Renal cortex interstitium (tissue), 11 donors: ENCODE data around the gene LINGO4. TPM values are rescaled to one million over a fixed set of nuclear protein-coding genes. Genes with fewer than 3 reads are reported as not detected.

Experiments used
- DNase-seq, 11 donors: peaks; one replicate each; pipeline ENCODE4 v3.0.0-alpha.2; 2013; ENCODE audit warnings: low read depth in 9 of 11, low spot score in 4 of 11; ENCODE audit errors: extremely low read depth in 1 of 11
- polyA plus RNA-seq, 3 donors: library from polyadenylated mRNA; unstranded; fragments of 120-200 nt; gene quantifications; one replicate each; pipeline ENCODE4 v1.2.1, GENCODE V29; 2013; ENCODE audit not compliant: insufficient read length in 3 of 3

LINGO4 gene
- polyA plus RNA-seq, 3 donors: 0.03 TPM; not detected in 2

DNA sequence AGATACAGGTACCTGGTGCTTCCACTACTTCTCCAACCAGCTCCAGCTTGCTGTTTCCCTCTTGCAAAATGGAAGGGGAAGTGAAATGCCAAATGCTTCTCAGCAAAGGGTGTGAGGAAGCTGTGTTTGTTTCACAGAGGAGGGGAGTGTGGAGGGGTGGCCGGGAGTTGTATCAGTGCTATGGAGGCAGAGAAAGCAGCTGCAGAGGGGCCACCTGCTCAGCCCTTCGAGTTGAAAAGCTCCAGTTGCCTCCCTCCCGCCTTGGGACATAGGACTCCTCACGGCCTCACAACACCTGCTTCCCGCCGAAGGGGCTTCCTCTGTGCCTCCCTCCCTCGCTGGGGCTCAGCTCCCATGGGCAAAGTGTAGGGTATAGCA, 12.1 kb upstream of the LINGO4 start:
- DNase-seq: no peak

DNA sequence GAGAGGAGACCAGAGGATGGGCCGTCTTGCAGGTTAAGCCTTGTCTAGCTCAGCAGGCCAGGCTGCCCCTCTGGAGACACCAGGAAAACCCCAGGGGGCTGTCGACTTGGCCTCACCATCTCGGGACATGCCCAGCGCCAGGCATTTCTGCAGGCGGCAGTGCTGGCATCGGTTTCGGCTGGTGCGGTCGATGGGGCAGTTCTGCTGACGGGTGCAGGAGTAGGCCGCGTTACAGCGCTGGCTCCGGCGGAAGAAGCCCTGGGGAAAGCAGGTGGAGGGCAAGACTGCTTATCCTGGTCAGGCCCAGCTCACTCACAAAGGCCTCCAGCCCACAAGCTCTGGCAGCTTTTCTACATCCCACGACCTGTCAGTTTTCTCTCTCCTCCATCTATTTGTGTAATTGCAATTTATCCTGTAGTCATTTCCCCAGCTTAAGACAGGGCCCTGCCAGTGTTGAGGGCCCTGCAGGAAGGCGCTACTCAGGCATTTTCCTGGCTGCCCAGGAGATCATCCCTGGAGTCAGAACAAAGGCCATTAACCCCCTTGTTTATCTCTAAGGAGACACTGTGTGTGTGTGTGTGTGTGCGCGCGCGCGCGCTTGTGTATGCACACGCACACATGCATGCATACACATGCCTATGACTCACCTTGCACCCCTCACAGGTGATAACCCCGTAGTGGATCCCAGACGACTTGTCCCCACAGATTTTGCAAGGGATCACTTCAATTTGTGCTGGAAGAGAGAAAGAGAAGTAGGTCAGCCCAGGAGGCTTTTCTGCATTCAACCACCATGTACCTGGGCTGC, 11.5 kb upstream of the LINGO4 start:
- DNase-seq: no peak

DNA sequence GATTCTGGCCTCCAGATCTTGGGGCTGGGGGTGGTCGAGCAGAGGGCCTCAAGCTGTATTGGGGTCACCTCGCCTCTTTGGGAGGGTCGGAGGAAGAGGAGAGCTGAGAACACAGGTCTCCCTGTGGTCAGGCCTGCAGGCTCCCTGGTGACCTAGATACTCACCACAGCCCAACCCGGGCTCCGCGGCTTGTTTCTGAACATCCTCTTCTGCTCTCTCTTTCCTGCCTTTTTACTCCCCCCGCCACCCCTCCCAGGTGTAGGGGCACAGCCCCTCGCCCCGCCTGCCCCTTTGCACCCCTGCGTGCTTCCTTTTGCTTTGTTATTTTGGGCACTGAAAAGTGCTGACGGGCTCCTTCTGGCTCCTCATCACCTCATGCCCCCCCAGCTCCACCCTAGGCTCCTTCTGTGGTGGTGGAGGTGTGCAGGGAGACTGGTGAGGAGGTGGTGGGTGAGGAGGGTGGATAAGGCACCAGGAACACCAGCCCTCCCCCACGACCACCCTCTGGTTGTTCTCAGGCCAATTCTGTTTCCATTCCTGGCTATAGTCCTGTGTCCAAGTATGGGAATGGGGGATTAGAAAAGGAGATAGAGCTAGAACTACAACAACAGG, 10.6 kb upstream of the LINGO4 start:
- DNase-seq: no peak

- DNase-seq: no peak
These were observed 9.8 kb upstream of the LINGO4 start for GRCh38 chr1:151814971-151815545.

DNA sequence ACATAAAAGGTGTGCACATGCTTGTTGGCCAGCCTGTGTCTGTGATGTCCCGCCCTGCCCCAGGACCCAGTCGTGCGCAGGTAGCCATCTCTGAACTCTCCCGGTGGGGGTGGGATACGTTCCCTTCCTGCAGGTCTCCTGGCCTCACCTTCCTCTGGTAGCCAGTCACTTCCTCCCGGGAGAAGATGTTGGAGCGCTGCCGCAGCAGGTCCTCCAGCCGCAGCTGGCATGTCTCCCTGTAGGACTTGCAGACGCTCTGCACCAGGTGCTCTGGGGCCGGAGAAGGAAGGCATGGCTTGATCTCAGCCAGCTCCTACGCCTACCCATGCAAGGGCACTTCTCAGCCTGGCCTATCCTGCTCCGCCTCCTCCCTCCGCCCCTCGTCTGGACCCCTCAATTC, 9.2 kb upstream of the LINGO4 start:
- DNase-seq: no peak

DNA sequence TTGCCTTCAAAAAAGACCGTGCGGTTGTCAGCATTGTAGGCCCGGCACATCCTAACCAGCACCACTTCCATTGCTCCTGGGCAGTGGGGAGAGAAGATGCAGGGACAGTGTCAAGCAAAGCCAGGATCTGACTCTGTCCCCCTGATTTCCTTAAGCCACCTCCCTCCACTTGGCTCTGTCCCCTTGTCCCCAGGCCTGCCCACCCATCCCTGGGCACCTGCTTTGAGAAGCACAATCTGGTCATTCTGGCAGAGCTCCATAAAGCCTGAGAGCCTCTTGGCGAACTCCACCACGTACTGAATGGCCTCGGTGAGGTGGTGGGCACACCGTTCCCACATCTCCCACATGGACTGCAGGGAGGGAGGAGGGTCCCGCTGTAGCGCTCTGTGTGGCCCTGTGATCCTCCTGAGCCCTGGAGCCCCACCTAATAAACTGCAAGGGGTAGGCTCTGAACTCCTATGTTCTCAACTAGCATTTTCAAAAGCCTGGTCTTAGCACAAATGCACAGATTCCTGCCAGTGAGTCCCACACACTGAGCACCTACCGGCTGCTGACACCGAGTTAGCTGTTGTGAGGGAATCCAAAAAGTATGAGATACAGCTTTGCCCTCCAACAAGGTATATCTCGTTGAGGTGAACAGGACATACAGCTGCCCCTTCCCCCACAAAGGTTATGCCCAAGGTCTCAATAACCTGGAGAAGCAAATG, 8.2 kb upstream of the LINGO4 start:
- DNase-seq: no peak

DNA sequence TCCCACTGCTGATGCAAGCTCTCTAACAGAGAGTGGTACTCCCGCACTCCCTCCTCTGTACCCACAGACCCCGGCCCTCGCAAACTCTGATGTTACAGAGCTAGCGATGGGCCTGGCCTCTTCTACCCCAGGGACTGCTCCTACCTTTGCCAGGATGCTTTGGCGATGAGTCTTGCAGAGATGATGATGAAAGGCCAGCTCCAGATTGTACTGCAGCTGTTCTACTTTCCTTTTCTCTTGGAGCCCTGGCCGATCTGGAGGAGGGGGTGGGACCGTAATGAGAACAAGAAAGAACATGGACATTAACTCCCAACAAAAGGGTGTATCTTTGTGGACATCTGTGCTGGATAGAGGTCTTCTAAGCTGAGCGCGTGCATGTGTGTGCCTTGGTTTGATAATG, 6.0 kb upstream of the LINGO4 start:
- DNase-seq: no peak

DNA sequence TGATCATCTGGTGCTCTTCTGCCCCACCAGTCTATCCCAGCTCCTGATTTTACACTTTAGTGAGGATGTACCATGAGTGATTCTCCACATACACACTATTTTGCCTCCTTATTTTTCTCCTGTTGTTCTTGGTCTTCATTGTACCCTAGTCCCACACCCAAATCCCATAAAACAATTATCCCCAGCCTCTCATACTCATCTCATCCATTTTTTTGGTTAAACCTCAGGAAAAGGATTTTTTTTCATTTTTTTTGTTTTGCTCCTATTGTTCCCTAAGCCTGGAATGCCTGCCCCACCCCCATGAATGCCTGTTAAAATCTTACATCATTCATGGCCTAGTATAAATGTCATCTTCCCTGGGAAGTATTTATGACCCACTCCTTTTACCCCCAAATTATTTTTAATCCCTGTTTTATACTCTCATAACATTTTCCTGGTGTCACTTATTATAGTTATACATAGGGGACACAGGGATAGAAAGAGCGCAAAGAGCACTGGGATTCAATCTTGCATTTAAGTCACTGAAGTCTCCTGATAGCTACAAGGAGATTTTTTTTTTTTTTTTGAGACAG, 4.9 kb upstream of the LINGO4 start:
- DNase-seq: no peak

GRCh38 chr1:151809290-151809984, 4.2 kb upstream of the LINGO4 start:
- no peak for DNase-seq

DNA sequence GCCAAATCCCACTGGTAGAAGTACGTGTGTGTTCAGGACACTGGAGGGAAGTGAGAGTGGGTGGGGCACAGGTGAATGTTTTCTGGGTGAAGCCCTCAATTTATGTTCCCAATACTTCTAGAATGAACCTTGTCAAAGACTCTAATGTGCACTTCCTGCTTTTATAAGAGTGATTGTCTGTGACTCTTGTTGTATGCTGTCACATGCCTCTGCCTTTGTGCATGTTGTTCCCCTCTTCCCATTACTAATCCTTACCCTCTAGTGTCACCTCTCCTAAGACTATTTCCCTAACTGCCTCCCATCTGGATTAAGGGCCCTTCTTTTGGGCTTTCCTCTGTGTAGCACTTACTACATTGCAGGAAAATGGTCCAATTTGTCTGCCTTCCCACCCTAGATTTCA, 2.5 kb upstream of the LINGO4 start:
- no peak for DNase-seq

DNA sequence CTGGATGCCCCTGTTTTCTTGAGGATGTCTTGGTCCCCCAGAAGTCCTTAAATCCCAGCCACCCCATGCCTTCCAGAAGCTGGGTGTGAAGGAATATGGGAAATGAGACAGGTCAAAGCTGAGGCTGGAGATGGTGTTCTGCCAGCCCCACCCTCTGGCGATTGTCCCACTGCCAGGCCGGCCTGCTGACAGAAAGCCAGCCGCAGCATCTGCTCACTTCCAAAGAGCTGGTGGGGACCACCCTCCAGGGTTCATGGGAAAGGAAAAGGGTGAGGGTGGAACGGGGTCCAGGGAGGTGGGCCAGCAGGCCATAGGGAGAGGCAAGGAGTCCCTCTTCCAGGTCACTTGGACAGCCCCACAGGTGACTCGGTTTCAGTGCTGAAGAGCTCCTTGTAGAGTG, 1.9 kb upstream of the LINGO4 start:
- DNase-seq: no peak

- DNase-seq: no peak
These were observed 951 bp upstream of the LINGO4 start for GRCh38 chr1:151806170-151806569.

GRCh38 chr1:151803915-151804314, 1.3 kb downstream of the LINGO4 start:
- no peak for DNase-seq

- DNase-seq: no peak
These were observed 2.1 kb downstream of the LINGO4 start for GRCh38 chr1:151803164-151803563.

- DNase-seq: no peak
These were observed 2.8 kb downstream of the LINGO4 start for GRCh38 chr1:151802372-151802771.

- DNase-seq: no peak
These were observed 3.4 kb downstream of the LINGO4 start for GRCh38 chr1:151801846-151802245.

GRCh38 chr1:151801310-151801820, 3.9 kb downstream of the LINGO4 start:
- DNase-seq: no peak

GRCh38 chr1:151800830-151801229, 4.4 kb downstream of the LINGO4 start:
- DNase-seq: no peak
